HG03571 (cell line): ENCODE results near the gene DENND5A.

Source experiments
- ATAC-seq: cut with Tn5 transposase; IDR thresholded peaks from one replicate; pipeline ENCODE4 v1.9.1; 2021; ENCODE audit not compliant: unreplicated experiment

Gene DENND5A

DNA sequence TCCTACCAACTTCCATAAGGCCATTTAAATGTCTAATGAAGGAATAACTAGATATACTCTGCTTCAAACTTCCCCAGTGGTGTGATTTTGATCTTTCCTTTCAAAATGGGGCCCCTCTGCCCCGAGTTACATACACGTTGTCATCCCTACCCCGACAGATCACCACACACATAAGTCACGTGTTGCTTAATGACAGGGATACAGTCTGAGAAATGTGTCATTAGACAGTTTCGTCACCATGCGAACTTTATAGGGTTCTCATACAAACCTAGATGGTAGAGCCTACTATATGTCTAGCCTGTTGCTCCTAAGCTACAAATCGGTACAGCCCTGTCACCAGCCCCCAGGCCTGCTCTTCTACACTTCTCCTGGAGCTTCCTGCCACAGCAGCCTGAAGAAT lies 124.0 kb downstream of the DENND5A start:
- ATAC-seq = no peak

DNA sequence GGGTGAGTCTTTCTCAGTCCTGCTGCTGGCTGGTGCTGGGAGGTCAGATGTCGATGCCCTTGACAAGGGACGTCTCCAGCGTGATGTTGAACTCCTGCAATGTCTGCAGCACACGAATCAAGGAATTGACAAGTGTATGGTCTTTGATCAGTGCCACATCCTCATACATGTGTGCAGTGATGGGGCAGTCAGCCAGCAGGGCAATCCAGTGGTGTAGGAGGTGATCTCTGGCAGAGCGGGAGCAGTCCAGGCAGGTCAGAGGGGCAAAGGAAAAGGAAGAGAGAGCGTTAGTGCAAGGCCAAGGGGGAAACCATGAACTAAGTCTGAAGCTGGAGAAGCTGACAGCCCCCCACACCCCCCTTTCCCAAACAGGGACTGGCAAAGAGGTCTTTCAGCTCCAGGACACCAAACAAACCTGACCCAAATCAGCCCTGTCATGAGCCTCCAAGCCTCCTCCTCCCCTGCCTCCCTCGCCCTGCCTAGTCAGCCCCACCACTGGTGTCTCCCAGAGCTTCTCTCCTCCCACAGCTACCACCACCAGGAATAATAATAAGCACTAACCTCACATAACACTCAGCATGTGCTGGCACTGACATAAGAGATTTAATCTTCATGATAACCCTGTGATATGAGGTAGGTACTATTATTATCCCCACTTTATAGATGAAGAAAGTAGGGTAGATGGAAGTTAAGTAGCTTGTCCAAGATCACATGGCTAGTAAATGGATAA lies 125.4 kb downstream of the DENND5A start:
- ATAC-seq = no peak

DNA sequence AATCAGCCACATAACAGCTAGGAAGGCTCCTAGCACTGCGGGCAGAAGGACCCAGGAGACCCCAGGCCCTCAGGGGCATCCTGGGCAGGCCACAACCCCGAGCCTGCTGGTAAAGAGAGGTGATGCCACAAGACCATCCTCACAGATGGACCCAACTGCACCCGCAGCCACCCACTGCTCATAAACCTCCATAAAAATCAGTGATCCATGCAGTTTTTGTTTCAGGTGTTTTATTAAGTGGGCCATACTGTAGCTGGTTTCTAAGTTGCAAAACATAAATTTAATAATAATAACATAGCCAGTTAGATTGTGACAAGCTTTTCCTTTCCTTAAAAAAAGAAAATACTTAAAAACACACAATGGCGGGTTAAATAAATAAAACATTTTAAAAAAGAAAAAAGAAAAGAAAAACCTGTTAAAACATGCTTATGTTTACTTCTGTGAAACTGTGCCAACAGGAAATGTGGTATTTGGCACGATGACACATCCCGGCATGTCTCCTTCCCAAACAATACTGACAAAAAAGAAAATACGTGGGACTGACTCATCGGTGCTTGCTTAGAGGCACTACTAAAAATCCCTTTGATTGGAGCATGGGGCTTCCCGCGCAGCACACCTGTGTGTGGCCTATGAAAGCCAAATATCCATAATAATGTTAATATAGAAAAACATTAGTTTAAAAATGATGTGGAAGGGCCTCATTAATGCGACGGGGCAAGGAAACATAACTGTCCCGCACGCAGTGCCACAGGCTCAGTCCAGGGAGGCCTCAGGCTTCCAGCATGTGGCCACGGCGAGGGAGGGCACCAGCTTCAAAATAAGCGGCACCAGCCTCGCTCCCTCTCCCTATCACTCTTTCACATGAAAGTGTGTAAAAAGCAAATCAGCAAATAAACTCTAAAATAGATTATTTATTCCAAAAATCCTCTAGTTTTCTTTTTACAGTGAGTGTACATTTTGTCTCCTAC lies 126.3 kb downstream of the DENND5A start:
- no peak for ATAC-seq

DNA sequence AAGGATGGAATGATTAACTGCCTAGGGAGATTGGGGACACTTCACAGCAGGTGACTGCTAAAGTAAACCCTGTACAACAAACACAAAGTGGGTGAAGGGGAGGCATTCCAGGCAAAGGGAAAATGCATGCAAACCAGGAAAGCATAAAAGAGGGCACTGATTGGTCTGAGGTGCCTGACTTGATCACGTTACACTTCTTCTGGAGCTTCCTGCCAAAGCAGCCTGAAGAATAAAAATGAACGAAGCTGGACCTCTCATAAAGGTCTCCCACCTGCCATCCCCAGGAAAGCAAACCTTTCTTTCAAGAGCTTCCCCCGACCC lies 127.1 kb downstream of the DENND5A start:
- no peak for ATAC-seq

DNA sequence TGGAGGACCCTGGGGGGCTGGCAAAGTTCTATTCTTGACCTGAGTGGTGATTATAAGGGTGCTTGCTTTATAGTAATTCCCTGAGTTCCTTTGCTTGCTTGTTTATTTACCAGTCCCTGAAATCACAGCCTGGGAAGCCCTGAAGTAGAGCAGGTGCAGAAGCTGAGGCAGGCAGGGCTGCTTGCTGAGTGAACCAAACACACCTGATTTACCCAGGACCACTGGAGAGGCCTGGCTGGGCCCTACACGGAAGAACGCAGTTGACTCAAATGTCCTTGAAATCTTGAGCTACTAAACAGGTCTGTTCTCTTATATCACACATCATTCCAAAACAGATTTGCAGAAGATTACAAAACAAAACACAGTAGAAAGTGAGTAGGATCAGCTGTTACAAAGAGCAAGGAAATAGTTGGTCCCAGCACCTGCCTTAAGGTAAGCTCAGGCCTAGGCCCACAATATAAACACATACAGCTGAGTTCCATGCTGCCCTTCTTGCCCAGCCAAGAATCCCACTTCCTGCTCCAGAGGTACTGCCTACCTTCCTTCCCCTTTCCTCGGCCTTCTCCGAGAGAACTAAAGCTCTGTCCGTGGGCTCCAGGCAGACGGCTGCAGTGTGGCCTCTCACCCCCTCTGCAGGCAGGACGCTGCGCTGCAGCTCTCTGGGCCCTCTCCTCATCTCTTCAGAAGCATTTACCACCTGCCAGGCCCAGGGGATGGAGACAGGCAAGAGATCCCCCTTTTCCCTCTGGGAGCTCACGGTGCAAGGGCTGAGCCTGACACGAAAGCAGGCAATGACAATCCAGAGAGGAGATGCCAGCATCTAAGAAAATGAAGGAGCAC lies 127.6 kb downstream of the DENND5A start:
- ATAC-seq = peak; percentile 86

DNA sequence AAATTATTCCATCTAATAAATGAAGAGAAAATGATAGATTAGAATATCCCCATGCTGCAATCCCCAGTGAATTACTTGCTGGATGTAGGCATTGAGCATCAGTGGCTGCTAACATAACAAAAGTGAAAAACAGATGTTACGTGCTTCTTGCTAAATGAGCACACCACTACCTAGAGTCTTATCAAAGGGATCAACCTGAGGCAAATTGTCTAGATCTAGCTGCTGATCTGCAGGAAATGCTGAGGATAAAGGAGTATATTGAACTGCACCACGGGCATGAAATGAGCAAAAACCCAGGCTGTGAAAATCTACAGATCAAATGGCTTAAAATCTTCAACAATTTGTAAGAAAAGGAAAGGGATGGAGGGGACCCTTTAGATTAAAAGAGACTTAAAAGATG lies 128.4 kb downstream of the DENND5A start:
- no peak for ATAC-seq

DNA sequence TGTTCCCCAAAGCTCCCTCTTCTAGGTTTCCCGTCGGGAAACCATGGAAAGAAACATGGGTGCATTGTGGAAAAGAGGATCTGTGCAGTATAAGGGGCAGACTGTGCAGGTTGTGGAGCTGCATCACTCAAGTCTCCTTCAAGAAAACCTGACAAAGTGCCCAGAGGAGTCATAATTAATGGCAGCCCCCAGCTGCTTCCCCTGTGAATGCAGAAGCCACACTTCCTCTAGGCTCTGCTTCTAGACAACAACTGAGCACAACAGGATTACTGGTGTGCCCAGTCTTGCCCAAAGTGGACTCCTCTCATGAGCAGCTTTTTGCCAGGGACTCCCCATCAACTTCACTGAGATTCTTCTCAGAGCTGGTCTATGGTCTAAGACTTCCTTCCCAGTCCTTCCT lies 131.2 kb downstream of the DENND5A start:
- ATAC-seq = no peak

DNA sequence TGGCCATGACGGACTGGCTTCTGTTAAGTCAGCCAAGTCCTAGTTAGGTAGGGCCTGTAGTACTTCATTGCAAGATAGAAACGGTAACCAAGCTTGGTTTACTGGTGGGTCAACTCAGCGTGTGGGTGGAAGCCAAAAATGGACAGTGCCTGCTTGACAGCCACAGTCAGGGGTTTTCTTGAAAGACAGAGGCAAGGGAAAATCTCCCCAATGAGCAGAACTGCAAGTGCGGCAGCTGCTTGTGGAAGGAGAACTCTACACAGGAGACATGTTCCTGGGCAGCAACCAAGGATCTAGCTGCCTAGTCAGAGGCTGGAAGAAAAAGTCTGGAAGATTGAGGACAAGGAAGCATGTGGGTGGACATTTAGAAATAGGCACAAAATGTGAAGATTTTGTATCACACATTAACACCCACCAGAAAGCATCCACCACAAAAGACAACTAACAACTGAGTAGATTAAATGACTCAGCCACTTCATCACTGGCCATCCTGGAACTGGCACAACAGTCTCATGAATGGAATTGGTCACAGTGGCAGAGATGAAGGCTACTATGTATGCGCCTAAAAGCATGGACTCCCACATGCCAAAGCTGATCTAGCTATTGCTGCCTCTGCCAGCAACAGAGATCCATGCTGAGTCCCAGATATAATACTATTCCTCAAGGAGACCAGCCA lies 132.8 kb downstream of the DENND5A start:
- no peak for ATAC-seq

DNA sequence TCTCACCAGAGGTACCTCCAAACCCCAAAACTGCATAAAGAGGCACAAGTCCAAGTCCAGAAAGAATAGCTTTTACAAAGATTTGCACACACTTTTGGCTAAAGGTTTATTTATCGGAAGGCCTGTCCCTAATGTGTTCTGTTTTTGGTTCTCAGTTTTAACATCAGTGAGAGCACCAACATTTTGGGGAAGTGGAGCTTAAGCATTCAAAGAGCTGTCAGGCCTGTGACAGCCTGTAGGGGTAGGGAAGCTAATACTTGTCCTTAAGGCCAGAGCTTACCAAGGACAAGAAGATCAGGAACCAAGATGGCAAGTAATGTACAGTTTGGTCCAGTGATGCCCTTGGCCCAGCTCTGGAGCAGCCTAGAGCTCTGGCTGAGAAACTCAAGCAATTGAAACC lies 134.9 kb downstream of the DENND5A start:
- no peak for ATAC-seq

DNA sequence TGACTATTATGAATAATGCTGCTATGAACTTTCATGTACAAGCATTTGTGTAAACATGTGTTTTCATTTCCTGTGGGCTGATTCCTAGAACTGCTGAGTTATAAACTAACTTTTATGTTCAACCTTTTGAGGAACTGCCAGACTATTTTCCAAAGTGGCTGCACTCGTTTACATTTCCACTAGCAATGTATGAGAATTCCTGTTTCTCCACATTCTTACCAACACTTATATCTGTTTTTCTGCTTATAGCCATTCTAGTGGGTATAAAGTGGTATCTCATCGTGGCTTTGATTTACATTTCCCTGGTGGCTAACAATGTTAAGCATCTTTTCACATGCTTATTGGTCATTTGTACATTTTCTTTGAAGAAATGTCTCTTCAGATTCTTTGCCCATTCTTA lies 138.5 kb downstream of the DENND5A start:
- no peak for ATAC-seq

DNA sequence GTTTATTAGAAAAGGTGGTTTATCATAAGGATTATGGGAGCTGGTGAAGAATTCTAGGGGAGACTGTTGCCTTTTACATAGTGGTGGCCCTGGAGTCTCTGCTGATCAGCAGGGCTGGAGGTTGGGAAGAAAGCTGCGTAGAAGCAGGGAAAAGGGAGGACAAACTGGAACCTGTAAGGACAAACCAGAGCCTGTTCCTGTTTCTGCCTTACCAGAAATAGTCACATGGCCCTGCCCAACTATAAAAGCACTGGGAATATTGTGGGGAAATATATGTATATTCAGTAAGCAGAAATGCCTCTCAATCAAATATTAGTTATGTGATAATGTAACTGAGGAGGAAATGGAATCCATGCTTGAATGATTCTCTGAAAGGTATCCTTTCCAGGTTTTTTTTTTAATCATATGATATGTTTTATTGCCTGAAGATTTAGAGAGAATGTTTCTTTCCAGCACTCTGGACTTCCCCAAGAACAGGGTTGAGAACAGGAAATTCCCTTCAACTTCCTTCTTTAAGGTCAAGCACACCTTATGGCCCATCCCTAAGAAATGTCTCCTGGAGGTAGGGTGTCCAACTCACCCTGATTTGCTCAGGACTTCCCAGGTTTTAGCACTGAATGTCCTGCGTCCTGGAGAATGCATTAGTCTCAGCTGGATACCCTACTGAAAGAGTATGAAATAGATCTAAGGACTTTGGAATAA lies 139.8 kb downstream of the DENND5A start:
- no peak for ATAC-seq

DNA sequence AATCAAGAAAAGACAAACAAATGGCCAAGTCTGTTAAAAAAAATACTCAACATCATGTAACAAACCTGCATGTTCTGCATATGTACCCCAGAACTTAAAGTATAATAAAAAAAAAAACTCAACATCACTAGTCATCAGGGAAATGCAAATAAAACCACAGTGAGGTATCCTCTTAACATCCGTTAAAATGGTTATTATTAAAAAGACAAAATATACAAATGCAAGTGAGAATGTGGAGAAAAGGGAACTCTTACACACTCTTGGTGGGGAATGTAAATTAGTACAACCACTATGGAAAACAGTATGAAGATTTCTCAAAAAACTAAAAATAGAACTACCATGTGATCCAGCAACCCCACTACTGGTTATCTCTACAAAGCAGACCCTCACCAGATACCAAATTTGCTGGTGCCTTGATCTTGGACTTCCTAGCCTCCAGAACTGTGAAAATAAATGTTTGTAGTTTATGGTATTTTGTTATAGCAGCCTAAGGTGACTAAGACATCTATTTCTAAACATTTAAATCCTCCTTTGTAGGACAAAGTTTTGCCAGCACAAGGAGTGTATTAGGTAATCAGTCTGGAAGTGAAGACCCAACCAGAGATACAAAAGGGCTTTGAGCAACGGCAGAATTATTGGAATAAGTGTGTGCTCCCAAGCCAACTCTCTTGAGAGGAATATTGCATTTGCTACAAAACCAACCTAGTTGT lies 141.4 kb downstream of the DENND5A start:
- ATAC-seq = no peak

DNA sequence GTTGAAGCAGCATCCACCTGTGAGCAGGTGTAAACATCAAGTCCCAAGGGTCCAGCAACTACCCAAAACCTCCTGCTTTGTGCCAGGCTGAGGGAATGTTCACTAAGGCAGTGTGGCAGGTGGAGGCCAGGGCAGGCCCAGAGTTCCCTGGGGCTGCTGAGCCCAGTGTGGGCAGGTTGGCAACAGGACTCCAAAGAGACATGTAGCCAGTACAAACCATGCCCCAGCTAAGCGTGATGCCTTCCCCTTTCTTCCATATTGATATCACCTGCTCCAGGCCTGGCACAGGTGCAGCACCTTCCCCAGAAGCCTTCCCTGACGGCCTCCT lies 143.7 kb downstream of the DENND5A start:
- no peak for ATAC-seq

DNA sequence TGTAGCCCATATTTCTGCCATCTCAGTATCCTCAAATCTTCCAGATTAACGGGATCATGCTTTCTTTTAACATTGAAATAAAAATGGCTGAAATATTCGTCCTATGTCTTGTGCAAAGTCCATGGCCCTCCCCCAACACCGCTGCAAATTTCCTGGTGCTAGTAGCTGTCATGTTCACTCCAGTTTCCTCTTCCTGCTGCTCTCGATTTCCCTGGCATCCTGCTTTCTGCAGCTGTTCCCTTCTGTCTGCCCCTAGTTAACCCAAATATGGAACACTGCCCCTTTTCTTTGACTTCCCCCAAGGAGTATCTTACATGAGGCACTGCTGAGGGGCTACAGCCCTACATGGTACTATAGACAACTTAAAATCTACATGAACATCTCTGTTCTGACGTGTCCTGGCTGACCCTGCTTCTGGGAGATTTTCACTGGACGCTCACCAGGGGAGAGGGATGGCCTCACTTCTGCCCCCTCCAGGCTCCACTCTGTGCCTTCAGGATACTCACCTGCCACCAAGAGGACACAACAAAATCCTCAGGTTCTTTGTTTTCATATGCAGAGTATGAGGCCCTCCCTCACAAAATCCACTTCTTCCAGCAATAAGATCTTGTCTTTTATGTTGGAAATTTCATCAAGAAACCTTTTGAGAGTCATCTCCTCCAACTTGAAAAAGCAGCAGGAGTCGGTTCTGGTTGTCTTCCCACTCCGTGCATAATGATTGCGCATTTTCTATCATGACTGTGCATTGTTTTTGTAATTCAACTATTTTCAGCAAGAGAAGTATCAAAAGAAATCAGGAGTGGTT lies 144.3 kb downstream of the DENND5A start:
- no peak for ATAC-seq

DNA sequence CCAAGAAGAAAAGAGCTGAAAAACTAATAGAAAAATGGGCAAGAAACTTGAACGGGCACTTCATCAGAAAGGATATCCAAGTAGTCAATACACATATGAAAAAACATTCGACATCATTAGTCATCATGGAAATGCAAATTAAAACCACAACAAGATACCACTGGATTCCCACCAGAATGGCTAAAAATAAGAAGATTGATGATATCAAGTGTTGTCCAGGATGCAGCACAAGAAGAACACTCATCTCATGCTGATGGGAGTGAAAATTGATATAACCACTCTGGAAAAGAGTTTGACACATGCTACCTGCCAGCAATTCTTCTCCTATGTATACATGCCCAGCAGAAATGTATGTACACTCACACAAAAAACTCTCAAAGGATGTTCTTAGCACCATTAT lies 146.9 kb downstream of the DENND5A start:
- no peak for ATAC-seq

DNA sequence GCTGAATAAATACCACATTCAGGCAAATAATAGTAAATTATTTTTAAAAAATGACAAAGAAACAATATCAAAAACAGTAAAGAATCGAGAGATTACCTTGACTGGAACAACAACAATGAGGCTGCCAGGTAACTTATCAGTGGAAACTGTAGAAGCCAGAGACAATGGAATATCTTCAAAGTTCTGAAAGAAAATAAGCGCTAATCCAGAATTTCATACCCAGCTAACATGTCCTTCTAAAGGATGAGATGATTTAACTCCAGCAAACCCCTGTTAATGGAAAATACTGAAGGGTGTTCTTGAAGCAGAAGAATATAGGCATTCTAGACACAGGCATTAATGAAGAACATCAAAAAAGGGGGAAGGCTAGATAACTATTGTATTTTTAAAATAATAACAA lies 153.1 kb downstream of the DENND5A start:
- ATAC-seq = no peak

DNA sequence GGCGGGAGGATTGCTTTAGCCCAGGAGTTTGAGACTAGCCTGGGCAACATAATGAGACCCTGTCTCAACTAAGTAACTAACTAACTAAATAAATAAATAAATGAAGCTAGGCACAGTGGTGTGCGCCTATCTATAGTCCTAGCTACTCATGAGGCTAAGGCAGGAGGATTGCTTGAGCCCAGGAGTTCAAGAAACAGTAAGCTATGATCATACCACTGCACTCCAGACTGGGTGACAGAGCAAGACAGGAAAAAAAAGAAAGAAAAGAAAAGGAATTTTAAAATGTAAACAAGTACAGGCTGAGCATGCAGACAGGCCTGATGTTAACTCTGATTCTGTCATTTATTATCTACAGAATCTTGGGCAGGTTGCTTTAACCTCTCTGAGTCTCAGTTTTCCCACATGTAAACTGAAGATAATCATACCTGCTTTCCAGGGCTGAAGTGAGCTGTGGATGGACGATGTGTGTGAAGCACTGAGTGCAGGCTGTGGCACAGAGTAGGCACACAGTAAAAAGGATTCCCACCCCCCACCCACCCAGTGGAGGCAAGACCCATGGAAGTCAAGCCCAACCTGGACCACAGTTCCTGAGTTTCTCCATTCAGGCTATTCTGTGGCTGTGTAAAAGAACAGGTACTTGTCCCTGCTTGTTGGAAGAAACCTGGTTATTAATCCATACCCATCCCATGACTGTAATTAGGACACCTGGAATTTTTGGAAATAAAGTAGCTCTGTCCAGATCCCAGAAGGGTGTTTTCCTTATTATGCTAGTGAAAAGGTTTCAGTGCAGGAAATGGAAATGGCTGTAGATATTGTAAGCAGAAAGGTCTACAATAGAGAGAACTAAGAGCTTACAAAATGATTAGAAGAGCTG lies 155.1 kb downstream of the DENND5A start:
- ATAC-seq = no peak

DNA sequence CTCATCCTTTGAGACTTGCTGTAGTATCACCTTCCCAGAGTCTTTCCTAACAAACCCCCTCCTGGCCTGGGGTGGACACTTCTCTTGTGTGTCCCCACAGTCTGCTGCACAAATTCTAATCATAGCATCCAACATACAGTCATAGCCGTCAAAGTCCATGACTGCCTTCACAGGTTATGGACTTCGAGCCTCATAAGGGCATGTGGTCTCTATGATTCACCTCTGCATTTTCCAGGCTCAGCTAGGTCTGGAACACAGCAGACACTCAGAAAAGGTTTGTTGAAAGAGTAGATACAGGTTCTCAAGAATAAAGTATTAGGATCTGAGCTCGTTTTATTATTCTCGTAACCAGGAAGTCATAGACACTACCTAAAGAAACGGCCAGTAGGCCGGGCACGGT lies 160.6 kb downstream of the DENND5A start:
- ATAC-seq = no peak
